Activated naive CD4-positive, alpha-beta T cell treated with anti-CD3 and anti-CD28 coated beads, Interleukin-2, amount 50 U/mL, for 72 hours (primary cell): ENCODE data around the gene CNST. TPM values are rescaled to one million over a fixed set of nuclear protein-coding genes. Genes with fewer than 3 reads are reported as not detected.

Experiments used
- total RNA-seq, 2 donors: library from RNA; stranded (reverse); gene quantifications; one replicate each; pipeline ENCODE4 v1.2.3, GENCODE V29; 2022

CNST gene
- total RNA-seq, 2 donors from 2014 or later = 27.2 to 40.7 TPM

Other genes with a start within 250 kb of the CNST start
- 10 to 100 TPM; 18.5 to 30.1 TPM for gene SMYD3, start 59.2 kb upstream of the CNST start, total RNA-seq
- gene TFB2M, start 195 bp upstream of the CNST start, total RNA-seq = 10 to 100 TPM; 11.9 to 17.6 TPM
- 10 to 100 TPM; 13.5 to 32.3 TPM for gene SCCPDH, start 158.0 kb downstream of the CNST start, total RNA-seq